H1 (cell line): ENCODE measurements around the gene MCL1. TPM values are rescaled to one million over a fixed set of nuclear protein-coding genes. Genes with fewer than 3 reads are reported as not detected.

Experiments used
- CTCF ChIA-PET: fragments of 300-600 bp; sonication (Branson Sonifier 250); formaldehyde crosslinking; loops from one replicate; lab custom pipeline; 2021; ENCODE audit not compliant: partially characterized antibody; lab: Charles Lee
- POLR2A ChIA-PET: fragments of 300-600 bp; sonication (Branson Sonifier 250); formaldehyde crosslinking; loops from one replicate; lab custom pipeline; 2021; ENCODE audit warnings: inconsistent platforms; ENCODE audit not compliant: partially characterized antibody; lab: Charles Lee
- DNase-seq, 2 experiments: peaks; one replicate each; pipeline versions ENCODE4 v3.0.0 to v3.0.0-alpha.2; 2010 to 2022; ENCODE audit warnings: low spot score in 2 of 2, low read depth in 1 of 2, mixed read lengths in 1 of 2
- FAIRE-seq: peaks from 2 replicates; lab custom pipeline; 2011; peaks lifted over from hg19 to GRCh38; lab: Jason Lieb, UNC
- H2AFZ ChIP-seq: 2 replicates; pipeline ENCODE4 v1.8.1; 2012; ENCODE audit warnings: low read length, inconsistent platforms
- H2AK5ac ChIP-seq: 2 replicates; pipeline ENCODE4 v1.6.1; 2013; ENCODE audit warnings: low read depth, low read length
- H2BK120ac ChIP-seq: replicated peaks from 2 replicates; pipeline ENCODE3; 2013; ENCODE audit warnings: low read depth, low read length, inconsistent platforms
- H2BK12ac ChIP-seq: 2 replicates; pipeline ENCODE4 v1.6.1; 2013; ENCODE audit warnings: low read depth, low read length
- H2BK15ac ChIP-seq: 2 replicates; pipeline ENCODE4 v1.6.1; 2013; ENCODE audit warnings: low read length
- H2BK20ac ChIP-seq: 2 replicates; pipeline ENCODE4 v1.6.1; 2013; ENCODE audit warnings: low read length
- H2BK5ac ChIP-seq: 2 replicates; pipeline ENCODE4 v1.6.1; 2013; ENCODE audit warnings: low read depth, low read length
- H3K14ac ChIP-seq: 2 replicates; pipeline ENCODE4 v1.6.1; 2013; ENCODE audit warnings: inconsistent platforms; ENCODE audit not compliant: insufficient read length
- H3K18ac ChIP-seq: 2 replicates; pipeline ENCODE4 v1.6.1; 2013; ENCODE audit warnings: low read length; ENCODE audit errors: extremely low read depth
- H3K23ac ChIP-seq: 2 replicates; pipeline ENCODE4 v1.6.1; 2013; ENCODE audit warnings: inconsistent platforms; ENCODE audit not compliant: insufficient read length
- H3K23me2 ChIP-seq: 2 replicates; pipeline ENCODE4 v1.6.1; 2013; ENCODE audit warnings: low read depth, low read length
- H3K27ac ChIP-seq: 2 replicates; pipeline ENCODE4 v1.6.1; 2011; ENCODE audit warnings: low read depth, low read length, inconsistent platforms
- H3K27me3 ChIP-seq, 4 experiments: replicated peaks in 1 of 4; 1 replicate in 1 of 4; 2 replicates in 3 of 4; pipeline versions ENCODE4 v1.6.1 to v1.8.1; 2011 to 2013; ENCODE audit warnings: low read length in 3 of 4, mild to moderate bottlenecking in 3 of 4, inconsistent platforms in 2 of 4, mixed read lengths in 2 of 4, moderate library complexity in 1 of 4; ENCODE audit not compliant: control insufficient read depth in 3 of 4, insufficient read depth in 3 of 4; ENCODE audit errors: extremely low read depth in 1 of 4
- H3K36me3 ChIP-seq, 4 experiments: 2 replicates each; pipeline versions ENCODE4 v1.6.1 to v1.8.1; 2011 to 2013; ENCODE audit warnings: mild to moderate bottlenecking in 4 of 4, low read length in 3 of 4, moderate library complexity in 2 of 4, control low read depth in 1 of 4, inconsistent platforms in 1 of 4; ENCODE audit not compliant: insufficient read depth in 4 of 4, control insufficient read depth in 2 of 4
- H3K4ac ChIP-seq: replicated peaks from 2 replicates; pipeline ENCODE3; 2013; ENCODE audit warnings: low read length, low read depth, mixed read lengths, inconsistent platforms; ENCODE audit not compliant: insufficient read length
- H3K4me1 ChIP-seq, 4 experiments: replicated peaks in 1 of 4; 1 replicate in 1 of 4; 2 replicates in 3 of 4; pipeline versions ENCODE4 v1.6.1 to v1.8.1; 2011 to 2013; ENCODE audit warnings: low read length in 3 of 4, inconsistent platforms in 2 of 4, mixed read lengths in 1 of 4; ENCODE audit not compliant: insufficient read depth in 4 of 4, control insufficient read depth in 3 of 4
- H3K4me2 ChIP-seq, 2 experiments: 2 replicates each; pipeline versions ENCODE4 v1.6.1 to v1.8.1; 2011 to 2013; ENCODE audit warnings: low read depth in 2 of 2, low read length in 2 of 2, control low read depth in 1 of 2, inconsistent platforms in 1 of 2, mild to moderate bottlenecking in 1 of 2; ENCODE audit not compliant: insufficient read depth in 1 of 2
- H3K4me3 ChIP-seq, 4 experiments: fragments of 200-600, 300-600 bp in 1 of 4; sonication (generic), shearing (Covaris generic), sonication (Bioruptor Twin) in 1 of 4; 2 replicates each; pipeline versions ENCODE4 v1.5.1 to v1.8.1; 2011 to 2016; ENCODE audit warnings: low read length in 4 of 4, low read depth in 3 of 4, control low read depth in 2 of 4, inconsistent platforms in 2 of 4, mild to moderate bottlenecking in 2 of 4, mixed read lengths in 1 of 4, moderate library complexity in 1 of 4; ENCODE audit not compliant: insufficient read depth in 2 of 4; ENCODE audit errors: extremely low read depth in 1 of 4
- H3K56ac ChIP-seq: replicated peaks from 2 replicates; pipeline ENCODE3; 2013; ENCODE audit warnings: low read depth, mild to moderate bottlenecking, mixed read lengths, low read length, inconsistent platforms; ENCODE audit not compliant: insufficient read length
- H3K79me1 ChIP-seq: 2 replicates; pipeline ENCODE4 v1.6.1; 2013; ENCODE audit warnings: low read depth, low read length, control low read depth
- H3K79me2 ChIP-seq, 2 experiments: 2 replicates each; pipeline versions ENCODE4 v1.6.1 to v1.8.1; 2012 to 2013; ENCODE audit warnings: low read length in 2 of 2, mild to moderate bottlenecking in 2 of 2, inconsistent platforms in 1 of 2; ENCODE audit not compliant: insufficient read depth in 2 of 2, control insufficient read depth in 1 of 2
- H3K9ac ChIP-seq, 4 experiments: replicated peaks in 1 of 4; 1 replicate in 1 of 4; 2 replicates in 3 of 4; pipeline versions ENCODE4 v1.6.1 to v1.8.1; 2011 to 2013; ENCODE audit warnings: low read depth in 3 of 4, low read length in 3 of 4, control low read depth in 2 of 4, mild to moderate bottlenecking in 2 of 4, moderate library complexity in 2 of 4, inconsistent platforms in 1 of 4; ENCODE audit errors: extremely low read depth in 1 of 4
- H3K9me3 ChIP-seq, 2 experiments: 2 replicates each; pipeline versions ENCODE4 v1.6.1 to v1.8.1; 2012 to 2013; ENCODE audit warnings: mild to moderate bottlenecking in 2 of 2, moderate library complexity in 2 of 2, control low read depth in 1 of 2, inconsistent platforms in 1 of 2, low read depth in 1 of 2, low read length in 1 of 2, mixed read lengths in 1 of 2; ENCODE audit not compliant: insufficient read depth in 2 of 2
- H4K20me1 ChIP-seq, 2 experiments: replicated peaks in 1 of 2; 2 replicates each; pipeline versions ENCODE3 to v1.8.1; 2011 to 2013; ENCODE audit warnings: inconsistent platforms in 2 of 2, low read length in 2 of 2, mild to moderate bottlenecking in 1 of 2; ENCODE audit not compliant: insufficient read depth in 2 of 2, control insufficient read depth in 1 of 2
- H4K5ac ChIP-seq: 2 replicates; pipeline ENCODE4 v1.6.1; 2013; ENCODE audit warnings: low read length, low read depth, mixed read lengths, inconsistent platforms; ENCODE audit not compliant: insufficient read length
- H4K8ac ChIP-seq: 2 replicates; pipeline ENCODE4 v1.8.0; 2013; ENCODE audit warnings: mild to moderate bottlenecking, moderate library complexity, low read length, inconsistent platforms; ENCODE audit not compliant: insufficient read depth; ENCODE audit errors: extremely low read depth
- H4K91ac ChIP-seq: replicated peaks from 2 replicates; pipeline ENCODE3; 2013; ENCODE audit warnings: low read length, mixed read lengths, inconsistent platforms; ENCODE audit not compliant: insufficient read length
- WGBS, 2 experiments: shearing (Covaris generic) in 1 of 2; methylation state at CpG; one replicate each; pipeline versions ENCODE4 v1.1.6 to v1.1.7; 2013 to 2015; ENCODE audit warnings: low lambda C conversion rate in 2 of 2, mixed read lengths in 2 of 2, inconsistent platforms in 1 of 2, low coverage in 1 of 2, missing lambda C conversion rate in 1 of 2; ENCODE audit not compliant: insufficient replicate concordance in 2 of 2, insufficient coverage in 1 of 2, insufficient read length in 1 of 2; ENCODE audit errors: extremely low coverage in 1 of 2, missing lambda C conversion rate in 1 of 2; 5-methylcytosine and 5-hydroxymethylcytosine counted together
- polyA plus RNA-seq, 7 experiments: library from polyadenylated mRNA; depleted of rRNA in 3 of 7; stranded (reverse) in 5 of 7; unstranded in 2 of 7; fragments of >200 nt in 5 of 7; fragments of 200-250 nt in 2 of 7; gene quantifications; 1 replicate in 5 of 7; 2 replicates in 1 of 7; 4 replicates in 1 of 7; pipeline versions ENCODE4 v1.2.1 to v1.2.3, GENCODE V29; 2011 to 2013; ENCODE audit warnings: missing spikeins in 2 of 7, mixed read lengths in 2 of 7
- total RNA-seq: library from RNA; stranded (reverse); fragmentation: NEBNext Ultra II Directional; extraction: Animal tissue kit (Norgen Biotek cat#: 25700); gene quantifications from 2 replicates; pipeline ENCODE4 v1.2.1, GENCODE V29; 2021

The MCL1 gene
- total and polyA plus RNA-seq, 2 of the 8 experiments (the other 6 are each of a cell fraction or from before 2014, with no cell fraction given) = 61.1 to 218 TPM

DNA sequence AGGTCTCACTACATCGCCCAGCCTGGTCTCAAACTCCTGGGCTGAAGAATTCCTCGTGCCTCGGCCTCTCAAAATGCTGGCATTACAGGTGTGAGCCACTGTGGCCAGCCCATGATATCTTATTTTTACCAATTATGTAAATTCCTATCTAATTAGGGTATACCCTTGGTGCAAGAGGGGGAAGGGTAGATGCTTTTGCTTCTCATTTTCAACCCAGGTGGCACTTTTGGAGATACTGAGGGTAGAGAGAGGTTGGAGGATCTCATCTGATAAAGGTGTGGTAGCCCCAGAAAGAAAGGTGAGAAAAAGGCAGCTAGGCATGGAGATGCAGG is 32.6 kb upstream of the MCL1 start:
- no peak overlapping the region for H3K4me3 ChIP-seq
- no peak overlapping the region for H3K56ac ChIP-seq
- POLR2A ChIA-PET = interaction anchor here (43.5 kb wide), 1 partner anchor 43 kb away, joined by 1380 read pairs; the partner anchor contains the start of genes ADAMTSL4 and MCL1
- DNase-seq (no peak), FAIRE-seq (no peak)
- H2AFZ ChIP-seq = no peak overlapping the region
- H2BK12ac ChIP-seq = no peak overlapping the region
- no peak overlapping the region for H4K5ac ChIP-seq
- H3K79me1 ChIP-seq = no peaks in the 10 kb centered on the region
- H3K4ac ChIP-seq = no peak overlapping the region
- no peak overlapping the region for H3K9ac ChIP-seq
- no peaks in the 10 kb centered on the region for H3K9me3 ChIP-seq
- H3K4me1 ChIP-seq = peaks cover 0 to 8% (median 2%) of the 10 kb centered on the region in 4 experiments; a peak in 3 of 7 replicates
- CTCF ChIA-PET = interaction anchor here (0.6 to 17.6 kb wide), 4 partner anchors 9 to 80 kb away, joined by 3 to 210 read pairs (median 4); no protein-coding TSS in a partner anchor
- H3K23me2 ChIP-seq = no peaks in the 10 kb centered on the region
- H4K20me1 ChIP-seq = no peaks in the 10 kb centered on the region
- no peak overlapping the region for H4K91ac ChIP-seq
- H2BK20ac ChIP-seq = no peak overlapping the region
- H2BK5ac ChIP-seq = no peak overlapping the region
- H2AK5ac ChIP-seq = no peak overlapping the region
- H3K18ac ChIP-seq = no peak overlapping the region
- H2BK120ac ChIP-seq = no peak overlapping the region
- no peak overlapping the region for H3K4me2 ChIP-seq
- H3K23ac ChIP-seq = no peak overlapping the region
- no peak overlapping the region for H3K27ac ChIP-seq
- H3K36me3 ChIP-seq = peaks cover 4 to 33% (median 9%) of the 10 kb centered on the region in 4 experiments; a peak in 7 of 8 replicates
- no peaks in the 10 kb centered on the region for H3K27me3 ChIP-seq
- no peak overlapping the region for H2BK15ac ChIP-seq
- WGBS, 2 experiments = 85% methylated on average over 3 of the region's 3 CpGs; no CpG with 5 or more reads in 1 of the 2 experiments
- H3K14ac ChIP-seq = no peak overlapping the region
- H3K79me2 ChIP-seq = no peaks in the 10 kb centered on the region
- H4K8ac ChIP-seq = no peak overlapping the region
